Measurements from ENCODE around the gene GLT6D1.

GLT6D1 gene

DNA sequence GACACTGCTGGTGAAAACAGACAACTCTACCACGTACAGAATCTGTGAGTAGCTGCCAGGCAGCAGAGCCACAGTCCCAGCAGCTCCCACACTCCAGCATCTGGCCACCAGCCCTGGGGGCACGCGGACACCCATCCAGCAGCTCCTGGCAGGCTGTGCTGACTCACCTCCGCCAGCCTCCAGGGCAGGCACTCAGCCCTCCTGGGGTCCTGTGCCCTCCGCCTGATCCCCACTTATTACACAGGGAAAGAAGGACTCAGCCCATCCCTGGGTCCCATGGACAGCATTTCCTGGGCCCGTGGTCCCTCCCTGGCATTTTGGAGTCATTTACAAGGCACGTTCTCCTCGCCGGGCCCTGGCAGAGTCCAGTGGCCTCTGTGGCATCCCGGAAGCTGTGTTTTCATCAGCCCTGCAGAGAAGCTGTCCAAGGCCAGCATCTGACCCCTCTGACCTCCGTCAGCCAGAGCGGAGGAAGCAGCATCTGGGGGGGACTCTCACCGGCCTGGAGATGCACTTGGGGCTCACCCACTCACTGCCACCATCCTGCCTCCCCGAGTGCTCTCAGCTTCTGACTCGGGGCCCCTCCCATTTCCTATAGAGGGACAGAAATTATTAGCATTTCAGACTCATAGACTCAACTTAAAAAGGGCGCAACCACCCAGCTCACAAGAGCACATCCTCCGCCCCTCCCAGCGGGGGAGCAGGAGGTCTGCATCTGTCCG is 56.2 kb downstream of the GLT6D1 start:
- no peak for DNase-seq

DNA sequence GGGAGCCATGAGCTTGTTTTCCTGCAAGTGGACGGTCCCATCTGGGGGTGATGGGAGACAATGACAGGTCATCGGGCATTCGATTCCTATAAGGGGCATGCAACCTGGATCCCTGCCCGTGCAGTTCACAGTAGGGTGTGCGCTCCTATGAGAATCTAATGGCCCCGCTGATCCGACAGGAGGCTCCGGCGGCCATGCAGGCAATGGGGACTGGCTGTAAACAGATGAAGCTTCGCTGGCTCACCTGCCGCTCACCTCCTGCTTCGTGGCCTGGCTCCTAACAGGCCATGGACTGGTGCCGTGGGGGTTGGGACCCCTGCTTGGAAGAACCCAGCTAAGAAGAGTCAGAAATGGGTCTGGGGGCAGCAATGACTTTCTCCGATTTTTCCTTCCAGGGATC is 56.8 kb downstream of the GLT6D1 start:
- no peak for DNase-seq

DNA sequence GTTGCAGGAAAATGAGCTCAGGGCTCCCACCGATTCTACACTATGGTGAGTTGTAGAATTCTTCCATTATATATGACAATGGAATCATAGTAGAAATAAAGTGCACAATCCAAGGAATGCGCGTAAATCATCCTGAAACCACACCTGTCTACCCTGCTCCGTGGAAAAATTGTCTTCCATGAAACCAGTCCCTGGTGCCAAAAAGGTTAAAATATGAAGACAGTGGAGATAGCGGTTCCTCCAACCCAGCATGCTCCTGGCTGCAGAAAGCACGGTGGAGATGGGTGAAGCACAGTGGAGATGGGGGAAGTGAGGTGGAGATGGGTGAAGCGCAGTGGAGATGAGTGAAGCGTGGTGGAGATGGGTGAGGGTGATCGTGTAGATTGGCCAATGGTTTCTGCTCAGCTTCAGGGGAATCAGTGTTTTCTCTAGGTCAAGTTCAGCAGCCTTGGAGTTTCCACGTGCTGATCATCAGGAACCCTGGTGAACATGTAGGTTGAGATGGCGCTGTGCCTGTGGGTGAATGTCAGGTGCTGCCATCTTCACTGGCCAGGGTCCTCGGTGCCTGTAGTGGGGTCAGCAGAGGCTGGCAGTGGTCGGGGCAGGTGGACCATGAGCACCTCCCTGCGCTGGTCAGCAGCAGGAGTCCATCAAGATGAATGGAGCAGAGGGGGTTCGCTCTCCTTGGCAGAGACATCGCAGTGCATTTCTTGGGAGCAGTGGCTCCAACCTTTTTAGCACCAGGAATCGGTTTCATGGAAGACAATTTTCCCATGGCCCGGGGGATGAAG is 57.5 kb downstream of the GLT6D1 start:
- no peak for DNase-seq

DNA sequence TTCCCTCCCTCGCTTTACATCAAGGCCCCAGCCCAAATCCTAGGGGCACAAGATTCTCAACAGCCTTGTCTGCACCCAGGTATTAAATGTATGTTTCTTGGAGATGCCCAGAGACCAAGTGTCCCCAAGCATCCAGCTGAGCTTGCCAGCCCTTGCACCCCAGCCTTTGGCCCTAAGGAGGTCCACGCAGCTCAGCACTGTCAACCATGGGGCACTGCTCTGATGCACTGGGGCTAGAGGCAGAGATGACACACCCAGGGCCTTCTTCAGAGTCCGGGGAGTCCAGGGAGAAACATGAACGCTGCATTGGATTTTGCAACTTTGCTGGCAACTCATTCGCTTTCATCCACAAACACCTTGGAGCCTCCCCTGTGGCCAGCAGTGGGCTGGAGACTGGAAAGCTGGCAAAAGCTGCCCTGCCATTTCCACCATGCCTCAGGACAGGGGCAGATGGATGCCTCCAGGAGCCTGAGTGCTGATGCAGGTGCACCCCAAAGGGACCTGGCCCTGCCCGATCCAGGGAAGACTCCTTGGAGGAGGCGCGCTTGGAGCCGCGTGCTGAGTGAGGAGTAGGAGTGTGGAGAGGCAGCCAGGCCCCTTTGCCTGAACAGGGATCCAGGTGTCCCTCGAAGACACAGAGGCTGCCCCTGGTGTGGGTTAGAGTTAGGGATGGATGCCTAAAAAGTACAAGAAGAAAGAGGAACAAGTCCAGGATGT is 58.5 kb downstream of the GLT6D1 start:
- DNase-seq, result no peak

DNA sequence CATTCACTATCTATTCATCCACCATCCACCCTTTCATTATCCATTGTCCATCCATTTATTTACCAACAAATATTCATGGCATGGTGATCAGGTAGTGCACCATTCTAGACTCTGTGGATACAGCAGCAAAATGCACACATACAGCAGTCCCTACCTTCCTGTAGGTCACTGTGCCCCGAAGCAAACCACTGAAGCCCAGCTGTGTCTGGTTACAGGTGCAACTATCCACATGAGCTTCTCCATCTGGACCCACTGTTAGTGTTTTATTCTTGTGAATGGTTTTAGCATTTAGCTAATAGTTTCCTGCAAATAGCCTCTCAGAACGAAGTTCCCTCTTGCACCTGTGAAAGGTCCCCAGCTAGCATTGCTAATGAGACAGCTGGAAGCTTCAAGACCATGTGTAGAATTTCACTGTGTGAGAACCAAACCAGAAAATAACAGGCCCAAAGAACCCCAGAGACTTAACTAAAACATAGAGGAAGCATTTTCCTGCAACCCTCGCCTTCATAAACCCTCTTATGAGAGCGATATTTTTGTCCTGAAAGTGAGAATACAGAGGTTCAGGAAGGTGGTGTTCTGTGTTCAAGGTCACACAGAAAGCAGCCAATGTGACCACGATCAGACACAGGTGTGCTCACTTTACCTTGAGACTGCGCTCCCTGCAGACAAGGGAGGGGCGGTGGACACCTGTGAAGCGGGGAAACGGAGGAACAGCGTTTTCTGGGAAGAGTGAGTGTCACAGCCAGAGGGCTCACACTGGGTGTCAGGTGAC is 59.3 kb downstream of the GLT6D1 start:
- DNase-seq, result no peak

DNA sequence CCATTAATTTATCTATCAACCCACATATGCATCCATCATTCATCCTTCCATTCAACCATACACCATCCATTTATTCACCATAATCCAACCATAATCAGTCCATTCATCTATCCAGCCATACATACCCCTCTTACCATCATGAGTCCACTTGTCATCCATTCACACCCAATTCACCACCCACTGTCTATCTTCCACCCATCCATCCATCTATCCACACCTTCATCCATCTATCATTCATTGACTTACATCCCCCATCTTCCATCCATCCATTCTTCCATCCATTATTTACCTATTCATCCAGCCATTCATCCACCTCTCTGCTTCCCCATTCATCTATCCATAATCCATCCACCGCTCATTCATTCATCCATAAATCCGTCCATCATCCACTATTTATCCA is 60.0 kb downstream of the GLT6D1 start:
- DNase-seq, result no peak

DNA sequence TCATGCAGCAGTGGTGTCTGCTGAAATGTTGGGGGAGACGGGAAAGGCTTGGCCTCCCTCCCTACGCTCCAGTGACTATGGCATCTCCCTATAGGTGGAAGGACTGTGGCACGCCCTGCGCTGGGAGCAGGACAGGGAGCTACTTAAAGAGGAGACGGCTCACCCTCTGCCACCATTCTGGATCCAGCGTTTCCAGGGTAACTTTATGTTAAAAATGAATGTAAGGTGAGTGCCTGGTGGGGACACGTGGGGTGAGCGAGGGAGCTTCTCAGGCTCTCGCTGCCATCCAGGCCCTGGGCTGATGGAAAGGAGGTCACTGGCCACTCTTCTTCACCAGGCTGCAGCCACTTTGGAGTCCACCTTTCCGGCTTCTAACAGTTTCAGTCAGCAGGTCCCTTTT is 62.1 kb downstream of the GLT6D1 start:
- DNase-seq, result no peak

DNA sequence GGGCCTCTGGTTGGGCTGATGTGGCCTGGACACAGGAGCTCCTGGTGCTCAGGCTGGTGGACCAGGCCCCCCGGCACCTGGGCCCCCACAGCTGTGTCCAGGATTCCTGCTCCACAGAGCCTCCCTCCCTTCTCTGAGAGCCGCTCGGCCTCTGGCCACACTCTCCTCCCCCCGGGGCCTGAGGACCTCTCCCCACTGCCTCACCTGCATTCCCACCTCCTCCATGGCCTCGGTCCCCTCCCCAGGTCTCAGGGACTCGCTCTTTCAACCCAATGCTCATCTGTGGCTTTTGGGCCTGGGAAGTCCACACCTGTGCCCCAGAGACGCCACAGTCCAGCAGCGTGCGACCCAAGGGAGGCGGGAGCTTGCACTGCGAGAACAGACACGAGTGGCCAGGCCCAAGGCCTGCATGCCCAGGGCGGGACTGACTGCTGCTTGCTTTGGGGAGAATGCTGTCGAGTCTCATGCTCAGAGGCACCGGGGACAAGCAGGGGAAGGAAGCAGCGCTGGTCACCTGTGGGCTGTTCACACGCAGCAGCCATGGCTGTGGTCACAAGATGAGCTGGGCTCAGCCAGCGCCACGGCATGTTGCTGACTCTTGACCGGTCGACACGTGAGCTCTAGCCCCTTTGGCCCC is 63.2 kb downstream of the GLT6D1 start:
- DNase-seq, result no peak

DNA sequence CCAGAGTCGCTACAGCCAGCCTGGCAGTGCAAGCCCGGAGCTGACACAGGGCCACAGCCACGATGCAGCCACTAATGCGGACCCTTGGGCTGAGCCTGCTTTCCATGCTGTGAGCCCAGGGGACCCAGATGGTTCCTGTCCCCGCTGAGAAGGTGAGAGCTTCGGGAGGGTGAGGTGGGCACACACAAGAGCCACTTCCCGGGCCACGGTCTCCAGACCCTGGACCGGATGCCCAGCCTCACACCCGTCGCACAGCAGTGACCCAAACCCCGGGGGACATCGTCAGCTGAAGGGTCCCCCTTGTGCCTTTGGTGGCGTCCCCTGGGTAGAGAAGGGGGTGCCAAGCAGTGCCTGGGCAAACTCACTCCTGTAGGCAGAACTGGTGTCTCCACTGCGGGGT is 64.4 kb downstream of the GLT6D1 start:
- no peak for DNase-seq

DNA sequence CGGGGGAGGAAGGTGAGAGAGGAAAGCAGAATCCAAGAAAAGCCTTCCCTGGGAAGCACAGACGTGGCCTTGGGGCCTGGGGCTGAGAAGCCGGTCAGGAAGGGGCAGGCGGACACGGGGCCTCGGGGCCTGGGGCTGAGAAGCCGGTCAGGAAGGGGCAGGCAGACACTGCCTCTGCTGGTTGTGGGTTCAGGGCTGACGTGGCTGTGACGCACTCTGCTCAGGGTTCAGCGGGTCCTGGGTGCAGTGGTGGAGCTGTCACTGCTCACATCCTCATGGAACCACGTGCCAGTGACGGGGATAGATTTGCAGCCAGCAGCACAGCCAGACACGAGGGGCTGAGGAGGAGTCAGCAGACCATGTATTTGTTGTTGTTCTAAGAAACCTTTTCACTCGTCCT is 65.0 kb downstream of the GLT6D1 start:
- no peak for DNase-seq
